NB4 (cell line): ENCODE results near the gene ADORA1.

Experiments used
- DNase-seq: peaks from one replicate; pipeline ENCODE4 v3.0.0; 2010; ENCODE audit warnings: low read depth
- H3K4me3 ChIP-seq: one replicate; pipeline ENCODE4 v1.5.1; 2011; ENCODE audit warnings: mild to moderate bottlenecking, low read depth, low read length, moderate library complexity
- CTCF ChIP-seq: IDR thresholded peaks from one replicate; pipeline ENCODE4 v1.5.1; 2012; ENCODE audit warnings: low read depth, low read length
- MAX ChIP-seq: IDR thresholded peaks from 2 replicates; pipeline ENCODE4 v1.6.1; 2011; ENCODE audit warnings: low read depth, low read length
- MYC ChIP-seq: IDR thresholded peaks from 2 replicates; pipeline ENCODE4 v1.6.1; 2011; ENCODE audit warnings: low read depth, low read length
- POLR2A ChIP-seq: IDR thresholded peaks from 2 replicates; pipeline ENCODE4 v1.6.1; 2011; ENCODE audit warnings: mild to moderate bottlenecking; ENCODE audit not compliant: insufficient read length; ENCODE audit errors: extremely low read depth

Gene ADORA1

GRCh38 chr1:203214871-203215270, 87.3 kb downstream of the ADORA1 start:
- DNase-seq: peak; percentile 42
- no peak overlapping the region for H3K4me3 ChIP-seq
- TF ChIP-seq POLR2A (no peak), CTCF (no peak), MYC (no peak), MAX (no peak)

GRCh38 chr1:203215573-203215972, 88.0 kb downstream of the ADORA1 start:
- TF ChIP-seq MAX (no peak), POLR2A (no peak)
- no peak overlapping the region for H3K4me3 ChIP-seq
- DNase-seq: peak; percentile 51

- TF ChIP-seq CTCF: peak; percentile 56
- peak; percentile 99 for TF ChIP-seq MAX
- no peak for TF ChIP-seq POLR2A
- TF ChIP-seq MYC: peak; percentile 85
- peak; percentile 82 for DNase-seq
- H3K4me3 ChIP-seq: no peak overlapping the region
Measured at GRCh38 chr1:203216274-203217138, 89.0 kb downstream of the ADORA1 start.
